ENCODE data around the gene PTPN13.

The PTPN13 gene

GRCh38 chr4:86853209-86853608, 259.1 kb downstream of the PTPN13 start:
- Mint-ChIP-seq H3K27ac (no peak overlapping the region), H3K4me3 (no peak overlapping the region), H3K36me3 (peaks cover 2% of the 10 kb centered on the region), H3K9me3 (ENCODE audit: low read depth) (no peaks in the 10 kb centered on the region), H3K4me1 (ENCODE audit: low read depth) (no peaks in the 10 kb centered on the region), H3K27me3 (peaks cover 2% of the 10 kb centered on the region)

GRCh38 chr4:86855572-86855971, 261.5 kb downstream of the PTPN13 start:
- Mint-ChIP-seq H3K27ac (no peak overlapping the region), H3K36me3 (peaks cover 6% of the 10 kb centered on the region), H3K4me1 (ENCODE audit: low read depth) (no peaks in the 10 kb centered on the region), H3K27me3 (no peaks in the 10 kb centered on the region), H3K4me3 (no peak overlapping the region), H3K9me3 (ENCODE audit: low read depth) (no peaks in the 10 kb centered on the region)

GRCh38 chr4:86856896-86857295, 262.8 kb downstream of the PTPN13 start:
- no peaks in the 10 kb centered on the region for H3K27me3 Mint-ChIP-seq
- H3K36me3 Mint-ChIP-seq = peaks cover 6% of the 10 kb centered on the region
- H3K9me3 Mint-ChIP-seq (ENCODE audit: low read depth) = no peaks in the 10 kb centered on the region
- H3K27ac Mint-ChIP-seq = no peak overlapping the region
- H3K4me1 Mint-ChIP-seq (ENCODE audit: low read depth) = no peaks in the 10 kb centered on the region
- no peak overlapping the region for H3K4me3 Mint-ChIP-seq

- H3K27ac Mint-ChIP-seq = no peak overlapping the region
- no peak overlapping the region for H3K4me3 Mint-ChIP-seq
- no peaks in the 10 kb centered on the region for H3K9me3 Mint-ChIP-seq (ENCODE audit: low read depth)
Measured at GRCh38 chr4:86857341-86858052, 263.4 kb downstream of the PTPN13 start.

More at GRCh38 chr4:86857341-86858052, 263.4 kb downstream of the PTPN13 start:
- Mint-ChIP-seq H3K4me1 (ENCODE audit: low read depth) (no peaks in the 10 kb centered on the region), H3K27me3 (no peaks in the 10 kb centered on the region), H3K36me3 (peaks cover 6% of the 10 kb centered on the region)
